Lung (tissue), 12 donors: ENCODE measurements around the gene ZNF521. TPM values are rescaled to one million over a fixed set of nuclear protein-coding genes. Genes with fewer than 3 reads are reported as not detected.
A peak's percentile ranks its signal among the peaks of the same experiment; 100 is the strongest.

Experiments used
- ATAC-seq: fragments of 200-7000 bp; cut with Tn5 transposase; one replicate; pipeline ENCODE4 v1.9.1; 2020; ENCODE audit warnings: moderate number of reproducible peaks; ENCODE audit not compliant: insufficient read depth, low FRiP score
- DNase-seq, 3 donors: peaks; one replicate each; pipeline ENCODE4 v3.0.0-alpha.2; 2013 to 2017
- H3K27ac ChIP-seq, 2 donors: one replicate each; pipeline ENCODE4 v1.5.1; 2013; ENCODE audit warnings: mild to moderate bottlenecking in 2 of 2, moderate library complexity in 2 of 2, control low read depth in 1 of 2, inconsistent platforms in 1 of 2, low read depth in 1 of 2, low read length in 1 of 2
- H3K27me3 ChIP-seq, 3 donors: one replicate each; pipeline ENCODE4 v1.5.1; 2013; ENCODE audit warnings: low read length in 2 of 3; ENCODE audit not compliant: control insufficient read depth in 3 of 3, insufficient read depth in 3 of 3
- H3K36me3 ChIP-seq, 4 donors: one replicate each; pipeline ENCODE4 v1.5.1; 2013; ENCODE audit warnings: low read length in 4 of 4, mild to moderate bottlenecking in 1 of 4, moderate library complexity in 1 of 4; ENCODE audit not compliant: control insufficient read depth in 4 of 4, insufficient read depth in 4 of 4
- H3K4me1 ChIP-seq, 5 donors: one replicate each; pipeline ENCODE4 v1.5.1; 2013; ENCODE audit warnings: low read length in 5 of 5, mild to moderate bottlenecking in 2 of 5, moderate library complexity in 1 of 5; ENCODE audit not compliant: control insufficient read depth in 5 of 5, insufficient read depth in 5 of 5
- H3K4me3 ChIP-seq: one replicate; pipeline ENCODE4 v1.5.1; 2013; ENCODE audit warnings: mild to moderate bottlenecking, control low read depth, moderate library complexity
- H3K9ac ChIP-seq, 2 donors: one replicate each; pipeline ENCODE4 v1.5.1; 2013; ENCODE audit warnings: low read length in 2 of 2, control low read depth in 1 of 2; ENCODE audit not compliant: insufficient read depth in 1 of 2
- H3K9me3 ChIP-seq, 4 donors: one replicate each; pipeline ENCODE4 v1.5.1; 2013; ENCODE audit warnings: low read length in 3 of 4, mild to moderate bottlenecking in 1 of 4, moderate library complexity in 1 of 4; ENCODE audit not compliant: control insufficient read depth in 4 of 4, insufficient read depth in 3 of 4
- whole genome bisulfite sequencing, 2 donors: extraction: QIAGEN DNeasy Blood & Tissue Kit; methylation state at CpG; one replicate each; pipeline ENCODE4 v1.1.7; 2013; 5-methylcytosine and 5-hydroxymethylcytosine counted together
- polyA plus RNA-seq, 2 donors: library from polyadenylated mRNA; stranded (reverse); fragments of 200-250 nt; gene quantifications; one replicate each; pipeline ENCODE4 v1.2.1, GENCODE V29; 2013
- total RNA-seq, 2 donors: library from RNA; depleted of rRNA in 1 of 2; stranded (reverse); fragments of >200 nt in 1 of 2; gene quantifications; one replicate each; pipeline ENCODE4 v1.2.1, GENCODE V29; 2014 to 2021
- TF ChIP-seq, protein P1 (sequence below): IDR thresholded peaks from 2 replicates; pipeline ENCODE4 v1.5.1; 2012; ENCODE audit warnings: mild to moderate bottlenecking; ENCODE audit errors: control extremely low read depth, extremely low read depth
- donor health status: control.
- donor health status: control.
- donor health status: Bipolar disorder and iron deficiency.
- donor health status: healthy.
- donor health status: DM: yes; HTN: yes; CAD: no.

ZNF521 gene
- total and polyA plus RNA-seq, 4 donors: 1.5 to 48.8 (median 10.7) TPM

DNA sequence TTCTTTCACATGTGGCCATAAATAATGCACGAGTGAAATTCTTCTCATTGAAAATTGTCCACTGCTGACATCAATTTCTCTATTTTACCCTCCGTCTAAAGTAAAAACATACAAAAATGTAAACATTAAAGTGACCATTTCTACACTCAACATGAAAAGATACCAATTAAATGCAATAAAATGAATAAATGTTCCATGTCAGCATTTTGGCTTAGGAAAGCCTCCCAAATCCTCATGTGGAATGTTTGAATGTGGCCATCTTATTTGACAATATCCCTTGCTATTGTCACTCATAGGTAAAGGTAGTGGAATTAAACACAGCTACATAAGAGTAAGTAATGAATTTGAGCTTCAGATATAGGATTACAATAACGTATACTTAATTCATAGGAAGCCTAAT is 60.8 kb downstream of the ZNF521 start:
- Histone ChIP-seq H3K9ac (no peak overlapping the region), H3K27ac (no peak overlapping the region), H3K4me1 (peaks cover 0 to 9% (median 8%) of the 10 kb centered on the region in 5 donors), H3K4me3 (no peak overlapping the region), H3K9me3 (no peaks in the 10 kb centered on the region), H3K27me3 (no peaks in the 10 kb centered on the region), H3K36me3 (no peaks in the 10 kb centered on the region)
- TF ChIP-seq, protein P1, sequence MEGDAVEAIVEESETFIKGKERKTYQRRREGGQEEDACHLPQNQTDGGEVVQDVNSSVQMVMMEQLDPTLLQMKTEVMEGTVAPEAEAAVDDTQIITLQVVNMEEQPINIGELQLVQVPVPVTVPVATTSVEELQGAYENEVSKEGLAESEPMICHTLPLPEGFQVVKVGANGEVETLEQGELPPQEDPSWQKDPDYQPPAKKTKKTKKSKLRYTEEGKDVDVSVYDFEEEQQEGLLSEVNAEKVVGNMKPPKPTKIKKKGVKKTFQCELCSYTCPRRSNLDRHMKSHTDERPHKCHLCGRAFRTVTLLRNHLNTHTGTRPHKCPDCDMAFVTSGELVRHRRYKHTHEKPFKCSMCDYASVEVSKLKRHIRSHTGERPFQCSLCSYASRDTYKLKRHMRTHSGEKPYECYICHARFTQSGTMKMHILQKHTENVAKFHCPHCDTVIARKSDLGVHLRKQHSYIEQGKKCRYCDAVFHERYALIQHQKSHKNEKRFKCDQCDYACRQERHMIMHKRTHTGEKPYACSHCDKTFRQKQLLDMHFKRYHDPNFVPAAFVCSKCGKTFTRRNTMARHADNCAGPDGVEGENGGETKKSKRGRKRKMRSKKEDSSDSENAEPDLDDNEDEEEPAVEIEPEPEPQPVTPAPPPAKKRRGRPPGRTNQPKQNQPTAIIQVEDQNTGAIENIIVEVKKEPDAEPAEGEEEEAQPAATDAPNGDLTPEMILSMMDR: no peak
- no peak for DNase-seq
- WGBS, 2 donors: 96 to 98% methylated on average over 3 of the region's 3 CpGs
- ATAC-seq: no peak

DNA sequence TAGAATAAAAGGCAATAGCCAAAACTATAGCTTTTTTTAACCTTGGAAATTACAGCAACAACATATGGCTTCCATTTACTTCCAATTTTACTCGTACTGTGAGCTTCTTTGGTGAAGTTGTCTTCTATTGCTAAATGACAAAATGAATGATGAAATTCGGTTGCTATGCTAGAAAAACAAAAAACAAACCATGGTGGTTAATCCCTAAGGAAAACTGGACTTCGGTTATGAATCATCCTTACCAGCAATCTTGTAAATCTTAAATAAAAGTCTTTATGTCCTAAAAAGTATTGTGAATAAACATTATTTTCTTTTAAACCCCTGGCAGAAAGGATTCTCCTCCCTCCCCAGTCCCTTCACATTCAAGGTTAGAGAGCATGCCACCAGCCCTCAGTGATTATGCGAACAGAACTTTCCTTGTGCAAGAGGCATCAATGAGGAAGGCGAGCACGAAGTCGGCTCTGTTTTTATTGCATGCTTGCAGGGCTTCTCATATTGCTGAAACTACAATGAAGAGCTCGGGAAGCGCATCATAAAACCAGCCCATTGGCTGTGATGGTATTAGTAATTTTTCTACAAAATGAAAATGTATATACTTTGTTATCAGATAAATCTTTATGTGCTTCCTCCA is 62.9 kb downstream of the ZNF521 start:
- Histone ChIP-seq H3K9ac (no peak overlapping the region), H3K4me1 (peaks cover 4 to 29% (median 21%) of the 10 kb centered on the region in 5 donors), H3K36me3 (no peaks in the 10 kb centered on the region), H3K27me3 (no peaks in the 10 kb centered on the region), H3K9me3 (no peaks in the 10 kb centered on the region), H3K27ac (peak overlapping the region; percentile 17 to 21), H3K4me3 (no peak overlapping the region)
- DNase-seq: peak in 2 of 3 donors; percentile 72 to 78
- TF ChIP-seq, protein P1: no peak
- 45 to 62% methylated on average over 9 of the region's 9 CpGs for WGBS, 2 donors
- ATAC-seq: peak; percentile 44

DNA sequence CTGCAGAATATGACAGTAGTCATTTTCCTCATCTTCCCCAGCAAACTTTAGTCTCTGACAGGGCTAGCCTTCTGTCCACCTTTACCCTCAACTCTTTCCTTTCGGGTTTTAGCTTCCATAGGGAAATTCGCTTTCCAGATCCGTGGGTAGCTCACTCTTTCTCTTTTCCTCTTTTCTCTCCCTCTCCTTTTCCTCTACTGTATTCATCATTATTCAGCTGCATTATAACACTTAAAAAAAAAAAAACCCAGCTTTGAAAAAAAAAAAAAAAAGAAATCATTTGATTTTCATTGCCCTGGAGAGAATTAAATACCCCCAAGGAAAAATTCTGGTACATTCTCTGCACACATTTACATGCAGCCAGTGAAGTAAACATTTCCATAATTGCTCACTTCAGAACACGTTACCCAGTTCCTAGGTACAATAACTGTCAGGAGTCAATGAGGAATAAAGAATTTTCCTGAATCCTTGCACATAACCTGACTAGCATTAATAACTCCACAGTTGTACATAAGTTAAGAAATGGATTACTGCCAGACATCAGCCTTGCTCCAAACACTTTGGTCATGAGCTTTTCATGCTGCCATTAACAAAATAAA is 63.5 kb downstream of the ZNF521 start:
- Histone ChIP-seq H3K4me3 (no peak overlapping the region), H3K27me3 (no peaks in the 10 kb centered on the region), H3K4me1 (peaks cover 5 to 35% (median 25%) of the 10 kb centered on the region in 5 donors), H3K9me3 (no peaks in the 10 kb centered on the region), H3K36me3 (no peaks in the 10 kb centered on the region), H3K27ac (no peak overlapping the region), H3K9ac (no peak overlapping the region)
- peak; percentile 23 for ATAC-seq
- WGBS, 2 donors: 79 to 80% methylated on average over 4 of the region's 4 CpGs
- TF ChIP-seq, protein P1: no peak
- peak in 1 of 3 donors; percentile 17 for DNase-seq
